Liver (tissue), 3 donors: ENCODE results near the gene SLC25A13.

ENCODE experiments used
- CTCF ChIP-seq: fragments of 150-350 bp; IDR thresholded peaks from 2 replicates; pipeline ENCODE4 v1.5.1; 2017; ENCODE audit warnings: improper control_type of control experiment, low read depth, low read length; ENCODE audit not compliant: missing input control
- GABPA ChIP-seq, 2 donors: IDR thresholded peaks in 1 of 2; conservative IDR thresholded peaks in 1 of 2; 2 replicates each; pipeline ENCODE4 v1.6.1; 2016; ENCODE audit warnings: antibody characterized with exemption in 2 of 2, mild to moderate bottlenecking in 1 of 2, moderate library complexity in 1 of 2
- HNF4A ChIP-seq, 2 donors: conservative IDR thresholded peaks; 2 replicates each; pipeline ENCODE4 v1.6.1; 2016; ENCODE audit warnings: antibody characterized with exemption in 2 of 2, mild to moderate bottlenecking in 2 of 2
- HNF4G ChIP-seq: IDR thresholded peaks from 2 replicates; pipeline ENCODE4 v1.6.1; 2016; ENCODE audit warnings: antibody characterized with exemption
- JUND ChIP-seq, 2 donors: IDR thresholded peaks; 2 replicates each; pipeline ENCODE4 v1.6.1; 2016; ENCODE audit warnings: antibody characterized with exemption in 2 of 2
- NR2F2 ChIP-seq: IDR thresholded peaks from 2 replicates; pipeline ENCODE4 v1.6.1; 2016; ENCODE audit warnings: antibody characterized with exemption
- RAD21 ChIP-seq, 2 donors: IDR thresholded peaks; 2 replicates each; pipeline ENCODE4 v1.6.1; 2016; ENCODE audit warnings: antibody characterized with exemption in 2 of 2, mild to moderate bottlenecking in 2 of 2
- SP1 ChIP-seq: IDR thresholded peaks from 2 replicates; pipeline ENCODE4 v1.6.1; 2018; ENCODE audit warnings: antibody characterized with exemption, mild to moderate bottlenecking
- TAF1 ChIP-seq: conservative IDR thresholded peaks from 2 replicates; pipeline ENCODE4 v1.6.1; 2016; ENCODE audit warnings: antibody characterized with exemption, mild to moderate bottlenecking
- ZBTB33 ChIP-seq: IDR thresholded peaks from 2 replicates; pipeline ENCODE4 v1.6.1; 2016; ENCODE audit warnings: antibody characterized with exemption
- TF ChIP-seq, protein P1 (sequence below): IDR thresholded peaks from 2 replicates; pipeline ENCODE4 v1.6.1; 2016; ENCODE audit warnings: antibody characterized with exemption
- donor health status: healthy.
- donor health status: healthy.

- TF ChIP-seq CTCF (no peak), ZBTB33 (no peak), RAD21 (IDR thresholded peaks at IDR 0.05) (peak in 1 of 2 donors; percentile 52), TAF1 (no peak), JUND (IDR thresholded peaks at IDR 0.05) (peak; percentile 0 to 39), SP1 (peak; percentile 85), NR2F2 (no peak), HNF4A (conservative IDR thresholded peaks at IDR 0.05) (peak in 1 of 2 donors; percentile 81), HNF4G (no peak), GABPA (IDR thresholded peaks at IDR 0.05 in 1 of 2, conservative IDR thresholded peaks at IDR 0.05 in 1 of 2) (peak in 1 of 2 donors; percentile 38)
- TF ChIP-seq, protein P1, sequence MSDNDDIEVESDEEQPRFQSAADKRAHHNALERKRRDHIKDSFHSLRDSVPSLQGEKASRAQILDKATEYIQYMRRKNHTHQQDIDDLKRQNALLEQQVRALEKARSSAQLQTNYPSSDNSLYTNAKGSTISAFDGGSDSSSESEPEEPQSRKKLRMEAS: no peak
These were observed at the start of gene SLC25A13 for GRCh38 chr7:96321658-96322372.
